ENCODE results near the gene SSTR3.

DNA sequence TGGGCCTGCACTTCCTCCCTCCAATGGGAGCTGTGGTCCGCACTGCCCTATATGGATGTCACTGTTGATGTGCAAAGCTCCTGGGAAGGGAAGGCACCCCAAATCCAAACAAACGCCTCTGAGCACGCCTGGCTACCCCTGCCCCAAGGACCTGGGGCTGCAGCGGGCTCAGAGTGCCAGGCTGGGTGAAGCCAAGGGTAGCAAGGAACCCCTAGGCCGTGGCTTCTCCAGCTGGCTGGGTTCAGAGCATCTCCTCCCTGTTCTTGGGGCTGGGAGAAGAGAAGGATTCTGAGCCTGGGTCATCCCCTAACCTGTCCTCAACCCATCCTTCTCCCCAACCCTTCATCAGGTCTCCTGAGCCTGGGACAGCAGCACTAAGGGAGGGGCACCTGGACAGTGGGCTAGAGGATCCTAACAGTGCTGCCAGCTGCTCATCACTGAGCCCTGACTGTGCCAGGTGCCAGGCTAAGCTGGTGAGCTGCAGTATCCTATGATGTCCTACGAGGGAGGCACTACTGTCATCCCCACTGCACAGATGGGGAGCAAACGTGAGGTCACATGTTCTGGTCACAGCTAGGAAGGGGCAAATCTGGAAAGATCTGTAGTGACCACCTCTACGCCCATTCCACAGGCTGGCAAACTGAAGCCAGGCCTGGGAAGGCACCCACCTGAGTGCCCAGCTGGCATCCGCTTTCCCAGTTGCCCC is 3.0 kb downstream of the SSTR3 start:
- TF ChIP-seq FOXA2 (IDR thresholded peaks at IDR 0.05) (no peak), REST (IDR thresholded peaks at IDR 0.05) (no peak), GABPA (IDR thresholded peaks at IDR 0.05 in 1 of 2, conservative IDR thresholded peaks at IDR 0.05 in 1 of 2) (no peak), JUND (IDR thresholded peaks at IDR 0.05) (no peak), HNF4A (conservative IDR thresholded peaks at IDR 0.05) (no peak), MAX (IDR thresholded peaks at IDR 0.05) (no peak), SP1 (IDR thresholded peaks at IDR 0.05) (no peak), TAF1 (conservative IDR thresholded peaks at IDR 0.05) (no peak), FOXA1 (IDR thresholded peaks at IDR 0.05) (no peak), RAD21 (IDR thresholded peaks at IDR 0.05) (no peak), EGR1 (IDR thresholded peaks at IDR 0.05; ENCODE audit: low read depth in 2 of 2) (no peak), NR2F2 (IDR thresholded peaks at IDR 0.05) (no peak), ATF3 (IDR thresholded peaks at IDR 0.05) (no peak)
- TF ChIP-seq, protein P1, sequence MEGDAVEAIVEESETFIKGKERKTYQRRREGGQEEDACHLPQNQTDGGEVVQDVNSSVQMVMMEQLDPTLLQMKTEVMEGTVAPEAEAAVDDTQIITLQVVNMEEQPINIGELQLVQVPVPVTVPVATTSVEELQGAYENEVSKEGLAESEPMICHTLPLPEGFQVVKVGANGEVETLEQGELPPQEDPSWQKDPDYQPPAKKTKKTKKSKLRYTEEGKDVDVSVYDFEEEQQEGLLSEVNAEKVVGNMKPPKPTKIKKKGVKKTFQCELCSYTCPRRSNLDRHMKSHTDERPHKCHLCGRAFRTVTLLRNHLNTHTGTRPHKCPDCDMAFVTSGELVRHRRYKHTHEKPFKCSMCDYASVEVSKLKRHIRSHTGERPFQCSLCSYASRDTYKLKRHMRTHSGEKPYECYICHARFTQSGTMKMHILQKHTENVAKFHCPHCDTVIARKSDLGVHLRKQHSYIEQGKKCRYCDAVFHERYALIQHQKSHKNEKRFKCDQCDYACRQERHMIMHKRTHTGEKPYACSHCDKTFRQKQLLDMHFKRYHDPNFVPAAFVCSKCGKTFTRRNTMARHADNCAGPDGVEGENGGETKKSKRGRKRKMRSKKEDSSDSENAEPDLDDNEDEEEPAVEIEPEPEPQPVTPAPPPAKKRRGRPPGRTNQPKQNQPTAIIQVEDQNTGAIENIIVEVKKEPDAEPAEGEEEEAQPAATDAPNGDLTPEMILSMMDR (IDR thresholded peaks at IDR 0.05; ENCODE audit: low read depth, low read length, missing input control): no peak

Data from liver (tissue), 3 donors.